GM20000 (cell line): ENCODE results near the gene RNF152.

Source experiments
- DNase-seq: peaks from one replicate; pipeline ENCODE4 v3.0.0; 2012; ENCODE audit warnings: low spot score
- TF ChIP-seq, protein P1 (sequence below): IDR thresholded peaks from 2 replicates; pipeline ENCODE4 v1.5.1; 2012; ENCODE audit warnings: mild to moderate bottlenecking, control low read depth; ENCODE audit errors: extremely low read depth, missing control alignments

The RNF152 gene

DNA sequence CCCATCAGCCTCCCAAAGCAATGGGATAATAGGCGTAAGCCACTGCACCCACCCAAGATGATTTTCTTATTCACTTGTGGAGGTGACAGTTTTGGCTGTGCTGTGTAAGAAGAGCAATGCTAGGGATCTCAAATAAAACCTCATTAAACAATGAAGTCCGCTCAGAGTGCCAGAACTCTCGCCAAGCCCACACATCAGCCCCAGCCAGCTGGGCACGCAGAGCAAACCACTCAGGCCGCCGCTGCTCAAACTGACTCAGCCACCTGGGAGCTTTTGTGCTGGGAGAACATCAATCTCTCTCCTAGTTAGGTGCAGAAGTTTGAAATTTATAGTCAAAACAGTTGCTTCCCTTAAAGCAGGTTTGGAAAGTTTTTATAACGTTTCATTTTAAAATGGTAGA lies 47.6 kb downstream of the RNF152 start:
- DNase-seq: no peak
- TF ChIP-seq, protein P1, sequence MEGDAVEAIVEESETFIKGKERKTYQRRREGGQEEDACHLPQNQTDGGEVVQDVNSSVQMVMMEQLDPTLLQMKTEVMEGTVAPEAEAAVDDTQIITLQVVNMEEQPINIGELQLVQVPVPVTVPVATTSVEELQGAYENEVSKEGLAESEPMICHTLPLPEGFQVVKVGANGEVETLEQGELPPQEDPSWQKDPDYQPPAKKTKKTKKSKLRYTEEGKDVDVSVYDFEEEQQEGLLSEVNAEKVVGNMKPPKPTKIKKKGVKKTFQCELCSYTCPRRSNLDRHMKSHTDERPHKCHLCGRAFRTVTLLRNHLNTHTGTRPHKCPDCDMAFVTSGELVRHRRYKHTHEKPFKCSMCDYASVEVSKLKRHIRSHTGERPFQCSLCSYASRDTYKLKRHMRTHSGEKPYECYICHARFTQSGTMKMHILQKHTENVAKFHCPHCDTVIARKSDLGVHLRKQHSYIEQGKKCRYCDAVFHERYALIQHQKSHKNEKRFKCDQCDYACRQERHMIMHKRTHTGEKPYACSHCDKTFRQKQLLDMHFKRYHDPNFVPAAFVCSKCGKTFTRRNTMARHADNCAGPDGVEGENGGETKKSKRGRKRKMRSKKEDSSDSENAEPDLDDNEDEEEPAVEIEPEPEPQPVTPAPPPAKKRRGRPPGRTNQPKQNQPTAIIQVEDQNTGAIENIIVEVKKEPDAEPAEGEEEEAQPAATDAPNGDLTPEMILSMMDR: no peak

DNA sequence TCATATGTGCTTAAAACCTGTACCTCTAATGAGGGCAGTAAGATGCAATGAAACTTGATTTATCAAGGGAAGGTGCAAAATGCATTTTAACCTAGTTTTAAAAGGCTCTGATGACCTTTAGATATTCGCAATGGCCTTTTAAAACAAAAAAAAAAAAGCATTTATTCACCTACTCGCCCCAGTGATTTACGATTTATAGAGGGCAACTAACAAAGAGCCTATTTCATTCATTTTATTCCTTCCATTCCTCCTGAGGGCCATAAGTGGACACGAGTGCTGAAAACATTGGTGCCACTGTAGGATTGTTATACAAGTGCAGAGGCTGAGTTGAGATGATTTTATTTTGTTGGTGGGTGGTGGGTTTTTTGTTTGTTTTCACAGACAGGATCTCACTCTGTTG lies 48.1 kb downstream of the RNF152 start:
- DNase-seq: no peak

DNA sequence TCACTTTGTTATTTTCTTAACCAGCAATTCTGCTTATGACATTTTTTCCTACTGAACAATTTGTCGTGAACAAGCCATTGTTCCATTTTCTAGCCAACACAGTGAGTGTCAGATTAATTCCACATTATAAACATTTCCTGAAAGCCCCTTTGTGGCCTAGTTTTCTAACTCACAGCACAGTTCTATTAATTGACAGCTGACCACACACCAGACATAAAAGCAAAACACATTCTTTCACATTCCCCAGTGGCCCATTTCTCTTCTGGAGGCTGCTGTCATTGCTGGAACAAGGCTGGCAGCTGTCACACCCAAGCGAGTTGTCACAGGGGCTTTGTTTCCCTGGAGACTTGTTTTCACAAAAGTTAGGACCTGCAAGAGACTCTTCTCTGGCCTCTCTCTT lies 50.7 kb downstream of the RNF152 start:
- TF ChIP-seq, protein P1: no peak
- no peak for DNase-seq

More for the DNA sequence above, 48.1 kb downstream of the RNF152 start:
- TF ChIP-seq, protein P1: no peak

DNA sequence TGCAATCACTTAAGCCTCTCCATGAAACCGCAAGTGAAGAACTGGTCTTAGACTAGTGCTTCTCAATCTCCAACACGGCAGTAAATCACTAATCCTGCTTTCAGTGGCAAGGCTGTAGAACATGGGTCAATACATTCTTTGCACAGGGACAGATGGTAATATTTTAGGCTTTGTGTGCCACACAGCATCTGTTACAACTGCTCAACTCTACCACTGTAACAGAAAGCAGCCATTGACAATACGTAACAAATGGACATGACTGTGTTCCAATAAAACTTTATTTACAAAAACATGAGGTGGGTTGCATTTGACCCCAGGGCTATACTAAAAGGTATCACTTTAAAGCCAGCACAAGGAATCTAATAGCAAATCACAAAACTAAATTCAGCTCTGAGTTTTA lies 51.1 kb downstream of the RNF152 start:
- TF ChIP-seq, protein P1: no peak
- no peak for DNase-seq

DNA sequence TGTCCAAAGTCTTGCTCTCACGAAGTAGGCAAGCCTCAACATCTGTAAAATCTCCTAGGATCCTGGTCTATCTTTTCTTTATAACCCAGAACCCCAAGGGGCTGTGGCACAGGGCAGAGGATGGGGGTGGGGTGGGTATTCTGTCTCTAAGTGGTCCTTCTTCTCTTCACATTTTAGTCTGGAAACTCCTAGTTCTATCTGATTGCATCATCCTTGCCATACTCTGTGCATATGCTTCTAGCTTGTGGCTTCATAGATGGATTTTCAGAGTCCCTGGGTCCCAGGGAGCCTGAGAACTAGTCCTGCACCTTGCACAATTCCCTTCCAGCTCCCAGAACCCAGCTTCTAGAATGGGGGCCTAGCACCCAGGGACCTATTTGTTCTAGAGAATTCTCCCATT lies 52.5 kb downstream of the RNF152 start:
- TF ChIP-seq, protein P1: no peak
- DNase-seq: no peak

DNA sequence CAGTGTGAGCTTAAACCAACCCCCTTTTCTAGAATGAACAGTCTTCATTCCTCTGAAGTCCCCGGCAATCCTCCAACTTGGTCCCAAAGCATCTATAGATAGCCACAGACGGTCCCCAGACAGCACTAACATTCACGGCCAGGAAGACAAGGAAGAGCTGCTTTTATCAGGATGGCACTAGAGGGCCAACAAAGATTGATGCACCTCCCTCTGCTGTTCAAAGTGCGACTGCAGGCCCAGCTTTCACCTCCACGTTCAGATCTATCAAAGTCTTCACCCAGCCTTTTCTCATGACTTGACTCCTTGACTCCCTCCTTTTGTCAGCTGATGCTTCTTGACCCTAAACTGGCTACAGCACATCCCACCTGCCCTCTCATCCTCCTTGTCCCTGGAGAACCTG lies 54.3 kb downstream of the RNF152 start:
- TF ChIP-seq, protein P1: no peak
- no peak for DNase-seq

DNA sequence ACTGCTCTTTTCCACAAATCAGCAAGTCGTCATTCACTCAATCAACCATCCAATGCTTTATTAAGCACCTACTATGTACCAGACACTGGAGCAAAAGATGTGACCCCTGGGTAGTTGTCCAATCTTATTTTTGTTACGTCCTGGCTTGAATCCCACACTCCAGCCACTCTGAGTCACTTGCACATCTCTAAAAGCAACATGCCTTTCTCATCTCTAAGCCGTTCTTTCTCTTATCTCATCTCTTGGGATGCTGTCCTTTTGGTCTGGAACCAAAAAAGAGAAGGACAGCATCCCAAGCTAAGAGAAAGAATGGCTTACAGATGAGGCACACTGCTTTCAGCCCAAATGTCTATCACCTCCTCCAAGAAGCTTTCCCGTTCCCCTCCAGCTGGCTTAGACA lies 58.8 kb downstream of the RNF152 start:
- DNase-seq: no peak
- TF ChIP-seq, protein P1: no peak
